HL-60 (cell line): Measurements from ENCODE around the gene HNF1B.

Source experiments
- DNase-seq, 2 experiments: peaks; one replicate each; pipeline ENCODE4 v3.0.0-alpha.2; 2010 to 2020; ENCODE audit warnings: low read depth in 1 of 2, low spot score in 1 of 2
- H3K27ac ChIP-seq: fragments of 250-450 bp; sonication (Bioruptor Pico); replicated peaks from 2 replicates; pipeline ENCODE4 v1.5.1; 2020; ENCODE audit warnings: mild to moderate bottlenecking, moderate library complexity
- H3K27me3 ChIP-seq: fragments of 250-450 bp; sonication (Bioruptor Pico); 2 replicates; pipeline ENCODE4 v1.5.1; 2021; ENCODE audit warnings: mild to moderate bottlenecking, moderate library complexity; ENCODE audit not compliant: insufficient read depth, poor library complexity, severe bottlenecking
- H3K4me3 ChIP-seq: replicated peaks from 2 replicates; pipeline ENCODE4 v1.5.1; 2011; ENCODE audit warnings: mild to moderate bottlenecking, control low read depth, low read length; ENCODE audit not compliant: insufficient read depth
- GABPA ChIP-seq: IDR thresholded peaks from 2 replicates; pipeline ENCODE4 v1.6.1; 2012; ENCODE audit warnings: low read depth
- POLR2AphosphoS5 ChIP-seq: IDR thresholded peaks from 2 replicates; pipeline ENCODE4 v1.6.1; 2012; ENCODE audit warnings: low read depth
- REST ChIP-seq: IDR thresholded peaks from 2 replicates; pipeline ENCODE4 v1.6.1; 2012; ENCODE audit warnings: low read depth; ENCODE audit not compliant: insufficient replicate concordance
- SPI1 ChIP-seq: IDR thresholded peaks from 2 replicates; pipeline ENCODE4 v1.6.1; 2012; ENCODE audit warnings: low read depth, mild to moderate bottlenecking, borderline replicate concordance
- TF ChIP-seq, protein P1 (sequence below): IDR thresholded peaks from one replicate; pipeline ENCODE4 v1.5.1; 2011; ENCODE audit warnings: low read length, control low read depth, inconsistent platforms; ENCODE audit not compliant: insufficient read depth

The HNF1B gene

GRCh38 chr17:37731056-37731455 lies 13.8 kb downstream of the HNF1B start:
- H3K4me3 ChIP-seq: no peak overlapping the region
- TF ChIP-seq REST: no peak
- no peak for TF ChIP-seq SPI1
- no peak for TF ChIP-seq GABPA
- TF ChIP-seq, protein P1, sequence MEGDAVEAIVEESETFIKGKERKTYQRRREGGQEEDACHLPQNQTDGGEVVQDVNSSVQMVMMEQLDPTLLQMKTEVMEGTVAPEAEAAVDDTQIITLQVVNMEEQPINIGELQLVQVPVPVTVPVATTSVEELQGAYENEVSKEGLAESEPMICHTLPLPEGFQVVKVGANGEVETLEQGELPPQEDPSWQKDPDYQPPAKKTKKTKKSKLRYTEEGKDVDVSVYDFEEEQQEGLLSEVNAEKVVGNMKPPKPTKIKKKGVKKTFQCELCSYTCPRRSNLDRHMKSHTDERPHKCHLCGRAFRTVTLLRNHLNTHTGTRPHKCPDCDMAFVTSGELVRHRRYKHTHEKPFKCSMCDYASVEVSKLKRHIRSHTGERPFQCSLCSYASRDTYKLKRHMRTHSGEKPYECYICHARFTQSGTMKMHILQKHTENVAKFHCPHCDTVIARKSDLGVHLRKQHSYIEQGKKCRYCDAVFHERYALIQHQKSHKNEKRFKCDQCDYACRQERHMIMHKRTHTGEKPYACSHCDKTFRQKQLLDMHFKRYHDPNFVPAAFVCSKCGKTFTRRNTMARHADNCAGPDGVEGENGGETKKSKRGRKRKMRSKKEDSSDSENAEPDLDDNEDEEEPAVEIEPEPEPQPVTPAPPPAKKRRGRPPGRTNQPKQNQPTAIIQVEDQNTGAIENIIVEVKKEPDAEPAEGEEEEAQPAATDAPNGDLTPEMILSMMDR: no peak
- no peak for TF ChIP-seq POLR2AphosphoS5
- H3K27ac ChIP-seq: no peak overlapping the region
- no peaks in the 10 kb centered on the region for H3K27me3 ChIP-seq
- DNase-seq: no peak

DNA sequence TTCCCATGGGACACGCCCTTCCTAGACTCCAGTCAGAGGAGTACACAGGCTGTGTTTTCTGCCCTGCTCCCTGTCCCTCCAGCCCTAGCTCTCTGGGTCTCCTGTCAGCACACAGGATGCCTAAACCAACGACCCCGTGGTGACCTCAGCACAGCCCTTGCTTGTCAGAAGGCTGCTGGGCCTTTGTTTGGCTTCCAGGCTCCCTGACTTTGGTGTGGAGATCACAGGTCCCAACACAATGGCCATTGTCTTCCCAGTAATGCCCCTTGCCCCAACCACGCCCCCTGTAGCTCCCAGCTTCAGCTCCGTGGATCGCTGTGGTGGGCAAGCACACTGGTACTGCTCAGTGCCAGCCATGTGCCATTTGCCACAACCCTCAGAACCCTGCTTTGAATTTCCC lies 15.0 kb downstream of the HNF1B start:
- no peak for DNase-seq
- TF ChIP-seq GABPA (no peak), POLR2AphosphoS5 (no peak), SPI1 (no peak), REST (no peak)
- TF ChIP-seq, protein P1: no peak
- no peak overlapping the region for H3K4me3 ChIP-seq
- no peak overlapping the region for H3K27ac ChIP-seq
- H3K27me3 ChIP-seq: no peaks in the 10 kb centered on the region

DNA sequence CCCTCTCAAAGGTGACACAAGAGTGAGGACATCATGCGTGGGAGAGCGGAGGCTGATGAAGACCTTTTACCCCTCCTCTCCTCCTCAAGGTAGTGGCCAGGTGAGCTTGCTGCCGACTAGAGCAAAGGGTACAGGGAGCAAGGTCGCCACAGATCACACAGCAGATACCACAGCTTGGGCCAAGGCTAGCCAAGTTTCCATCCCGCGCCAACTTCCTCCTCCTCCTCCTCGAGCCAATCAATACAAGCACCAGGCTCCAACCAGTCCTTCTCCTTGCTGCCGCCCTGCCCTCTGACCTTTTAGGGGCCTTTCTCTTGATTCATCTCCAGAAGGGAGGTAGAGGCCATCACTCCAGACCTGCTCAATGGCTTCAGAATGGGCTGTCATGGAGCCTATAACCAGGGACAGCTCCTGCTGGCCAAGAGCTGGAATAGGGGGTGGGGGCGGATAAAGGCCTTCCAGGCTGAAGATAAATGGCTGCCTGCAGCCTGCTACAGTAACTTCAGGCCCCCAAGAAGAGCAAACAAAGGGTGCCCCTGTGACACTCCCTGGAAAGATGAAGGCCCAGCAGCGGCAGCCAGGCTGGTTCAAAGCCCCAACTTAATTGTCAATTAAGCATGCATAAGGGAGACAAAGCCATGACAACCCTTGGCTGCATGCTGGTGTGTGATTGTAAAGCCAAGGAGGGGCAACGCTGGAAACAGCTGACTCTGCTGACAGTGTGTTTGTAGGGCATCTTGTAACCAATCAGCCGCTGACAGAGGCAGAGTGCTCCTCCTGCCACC lies 17.8 kb downstream of the HNF1B start:
- TF ChIP-seq SPI1 (no peak), GABPA (no peak), REST (no peak), POLR2AphosphoS5 (no peak)
- TF ChIP-seq, protein P1: no peak
- no peak overlapping the region for H3K27ac ChIP-seq
- no peak overlapping the region for H3K4me3 ChIP-seq
- no peaks in the 10 kb centered on the region for H3K27me3 ChIP-seq
- no peak for DNase-seq
